Upper lobe of right lung (tissue), 1 donor: Measurements from ENCODE around the gene SLC1A5. TPM values are rescaled to one million over a fixed set of nuclear protein-coding genes. Genes with fewer than 3 reads are reported as not detected.

ENCODE experiments used
- ATAC-seq: fragments of 200-7000 bp; cut with Tn5 transposase; one replicate; pipeline ENCODE4 v1.9.1; 2020; ENCODE audit warnings: mild to moderate bottlenecking, moderate library complexity
- DNase-seq: peaks from one replicate; pipeline ENCODE4 v3.0.0-alpha.2; 2020
- H3K27ac ChIP-seq: fragments of 200-600 bp; one replicate; pipeline ENCODE4 v1.8.0; 2022
- H3K27me3 ChIP-seq: fragments of 200-600 bp; one replicate; pipeline ENCODE4 v1.8.0; 2022; ENCODE audit warnings: mild to moderate bottlenecking
- H3K36me3 ChIP-seq: fragments of 200-600 bp; one replicate; pipeline ENCODE4 v1.8.0; 2022
- H3K4me1 ChIP-seq: fragments of 200-600 bp; one replicate; pipeline ENCODE4 v1.8.0; 2022
- H3K4me3 ChIP-seq: fragments of 200-600 bp; one replicate; pipeline ENCODE4 v1.8.0; 2022; ENCODE audit warnings: mild to moderate bottlenecking
- H3K9me3 ChIP-seq: fragments of 200-600 bp; one replicate; pipeline ENCODE4 v1.8.0; 2022
- intact Hi-C: fragments of 100-400 bp; cut with DNase I; formaldehyde crosslinking; loops from one replicate; pipeline ENCODE4 v1.11.0; 2022
- total RNA-seq: library from RNA; stranded (reverse); fragmentation: NEBNext Ultra II Directional; extraction: Animal tissue kit (Norgen Biotek cat#: 25700); gene quantifications from one replicate; pipeline ENCODE4 v1.2.1, GENCODE V29; 2021
- TF ChIP-seq, protein P1 (sequence below): fragments of 200-600 bp; IDR thresholded peaks from one replicate; pipeline ENCODE4 v1.8.0; 2022; ENCODE audit warnings: antibody characterized with exemption
- donor health status: DM: no; HTN: yes; CAD: no; lungs with severe emphysema.

Gene SLC1A5
- total RNA-seq, 1 donor from 2014 or later = 133 TPM

DNA sequence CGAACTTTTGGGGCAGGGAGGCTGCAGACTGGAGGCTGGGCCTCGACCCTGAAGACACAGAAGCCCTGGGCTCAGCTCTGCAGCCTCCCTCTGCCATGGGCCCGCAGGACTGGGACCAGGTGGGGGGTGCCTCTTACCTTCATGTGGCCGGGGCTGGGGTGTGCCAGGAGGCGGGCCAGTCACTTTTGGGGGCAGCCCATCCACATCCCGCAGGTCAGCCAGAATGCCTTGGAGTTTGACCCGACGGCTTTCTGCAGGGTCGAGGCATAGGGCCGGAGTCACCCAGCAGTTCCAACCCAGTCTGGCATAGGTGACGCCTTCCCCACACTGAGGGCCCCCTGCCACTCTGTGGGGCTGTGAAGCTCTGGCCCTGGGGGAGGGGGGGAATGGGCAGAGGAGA lies 60.6 kb downstream of the SLC1A5 start:
- TF ChIP-seq, protein P1, sequence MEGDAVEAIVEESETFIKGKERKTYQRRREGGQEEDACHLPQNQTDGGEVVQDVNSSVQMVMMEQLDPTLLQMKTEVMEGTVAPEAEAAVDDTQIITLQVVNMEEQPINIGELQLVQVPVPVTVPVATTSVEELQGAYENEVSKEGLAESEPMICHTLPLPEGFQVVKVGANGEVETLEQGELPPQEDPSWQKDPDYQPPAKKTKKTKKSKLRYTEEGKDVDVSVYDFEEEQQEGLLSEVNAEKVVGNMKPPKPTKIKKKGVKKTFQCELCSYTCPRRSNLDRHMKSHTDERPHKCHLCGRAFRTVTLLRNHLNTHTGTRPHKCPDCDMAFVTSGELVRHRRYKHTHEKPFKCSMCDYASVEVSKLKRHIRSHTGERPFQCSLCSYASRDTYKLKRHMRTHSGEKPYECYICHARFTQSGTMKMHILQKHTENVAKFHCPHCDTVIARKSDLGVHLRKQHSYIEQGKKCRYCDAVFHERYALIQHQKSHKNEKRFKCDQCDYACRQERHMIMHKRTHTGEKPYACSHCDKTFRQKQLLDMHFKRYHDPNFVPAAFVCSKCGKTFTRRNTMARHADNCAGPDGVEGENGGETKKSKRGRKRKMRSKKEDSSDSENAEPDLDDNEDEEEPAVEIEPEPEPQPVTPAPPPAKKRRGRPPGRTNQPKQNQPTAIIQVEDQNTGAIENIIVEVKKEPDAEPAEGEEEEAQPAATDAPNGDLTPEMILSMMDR = no peak
- Histone ChIP-seq H3K4me1 (peaks cover 29% of the 10 kb centered on the region), H3K9me3 (no peaks in the 10 kb centered on the region), H3K27ac (peak overlapping the region; percentile 42), H3K36me3 (peaks cover 86% of the 10 kb centered on the region), H3K4me3 (no peak overlapping the region), H3K27me3 (no peaks in the 10 kb centered on the region)
- ATAC-seq (no peak), DNase-seq (no peak)
- intact Hi-C loops = no loop called here

DNA sequence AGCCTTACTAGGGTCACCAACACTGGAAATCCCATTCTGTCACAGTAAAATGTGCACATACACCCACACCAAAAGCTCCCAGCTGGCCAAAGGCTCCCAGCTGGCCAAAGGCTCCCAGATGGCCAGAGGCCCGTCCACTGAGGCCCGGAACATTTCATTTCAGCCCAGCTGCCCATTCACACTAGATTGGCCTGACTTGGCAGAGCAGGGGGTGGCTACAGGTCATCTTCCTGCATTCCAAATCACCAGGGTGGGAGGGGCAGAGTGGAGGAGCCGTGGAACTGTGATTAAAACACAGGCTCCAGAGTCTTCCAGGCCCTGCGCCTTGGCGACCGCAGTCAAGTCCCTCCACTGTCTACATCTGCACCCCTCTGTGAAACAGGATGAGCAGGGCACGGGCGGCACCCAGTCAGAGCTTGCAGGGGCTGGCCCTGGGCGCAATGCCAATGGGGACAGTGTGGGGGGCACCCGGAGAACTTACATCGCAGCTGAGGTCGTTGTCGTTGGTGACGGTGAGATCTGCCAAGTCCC lies 61.4 kb downstream of the SLC1A5 start:
- H3K36me3 ChIP-seq = peaks cover 86% of the 10 kb centered on the region

GRCh38 chr19:46726551-46726950 lies 61.8 kb downstream of the SLC1A5 start:
- DNase-seq (peak; percentile 48), ATAC-seq (no peak)
- intact Hi-C loops = no loop called here
- Histone ChIP-seq H3K27me3 (no peaks in the 10 kb centered on the region), H3K27ac (no peak overlapping the region), H3K9me3 (no peaks in the 10 kb centered on the region), H3K4me1 (peaks cover 28% of the 10 kb centered on the region), H3K4me3 (no peak overlapping the region), H3K36me3 (peaks cover 90% of the 10 kb centered on the region)
- TF ChIP-seq, protein P1 = no peak

More for the DNA sequence above, 61.4 kb downstream of the SLC1A5 start:
- ATAC-seq (no peak), DNase-seq (peak; percentile 64)
- H3K4me1 ChIP-seq = peaks cover 28% of the 10 kb centered on the region
- H3K27ac ChIP-seq = no peak overlapping the region
- TF ChIP-seq, protein P1 = no peak
- H3K9me3 ChIP-seq = no peaks in the 10 kb centered on the region
- H3K4me3 ChIP-seq = no peak overlapping the region
- H3K27me3 ChIP-seq = no peaks in the 10 kb centered on the region
- intact Hi-C loops = no loop called here

DNA sequence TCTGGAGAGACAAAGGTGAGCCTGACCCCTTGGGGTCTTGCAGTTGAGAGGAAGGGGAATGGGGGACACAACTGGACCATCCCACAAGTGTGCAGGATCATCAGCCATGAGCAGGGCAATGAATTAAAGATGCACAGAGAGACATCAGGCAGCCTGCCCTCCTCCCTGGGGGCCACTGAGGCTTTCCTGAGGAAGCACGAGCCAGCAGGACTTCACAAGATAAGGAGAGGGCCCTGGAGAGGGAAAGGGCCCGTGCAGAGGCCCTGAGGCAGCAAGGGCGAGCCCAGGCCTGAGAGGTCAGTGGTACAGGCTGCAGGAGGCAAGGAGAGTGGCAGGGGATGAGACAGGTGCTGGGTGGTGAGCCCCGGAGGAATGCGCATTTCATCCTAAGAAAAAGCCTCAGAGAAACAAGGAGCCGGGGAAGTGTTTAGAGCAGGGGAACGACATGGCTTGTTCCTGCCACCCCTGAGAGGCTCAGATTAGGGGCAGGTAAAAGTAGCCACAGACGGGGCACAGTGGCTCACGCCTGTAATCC lies 62.5 kb downstream of the SLC1A5 start:
- ATAC-seq (no peak), DNase-seq (no peak)
- no peak overlapping the region for H3K27ac ChIP-seq
- intact Hi-C loops = no loop called here
- no peaks in the 10 kb centered on the region for H3K9me3 ChIP-seq
- no peaks in the 10 kb centered on the region for H3K27me3 ChIP-seq
- no peak overlapping the region for H3K4me3 ChIP-seq
- peaks cover 28% of the 10 kb centered on the region for H3K4me1 ChIP-seq
- peaks cover 96% of the 10 kb centered on the region for H3K36me3 ChIP-seq
- TF ChIP-seq, protein P1 = no peak

- Histone ChIP-seq H3K4me1 (peaks cover 28% of the 10 kb centered on the region), H3K27me3 (no peaks in the 10 kb centered on the region), H3K27ac (no peak overlapping the region), H3K4me3 (no peak overlapping the region), H3K36me3 (peaks cover 98% of the 10 kb centered on the region), H3K9me3 (no peaks in the 10 kb centered on the region)
- TF ChIP-seq, protein P1 = no peak
- peak; percentile 52 for DNase-seq
- no peak for ATAC-seq
- intact Hi-C loops = no loop called here
Observed at GRCh38 chr19:46725036-46725820, 63.2 kb downstream of the SLC1A5 start.

Other genes starting within 250 kb of the SLC1A5 start
- 142 TPM for gene CALM3, start 187.3 kb downstream of the SLC1A5 start, total RNA-seq
- 12.6 TPM for gene PTGIR, start 163.5 kb downstream of the SLC1A5 start, total RNA-seq
- gene GNG8, start 152.4 kb downstream of the SLC1A5 start, total RNA-seq = not detected
- gene DACT3, start 127.4 kb downstream of the SLC1A5 start, total RNA-seq = 10.0 TPM
- 58.9 TPM for gene PRKD2, start 71.5 kb downstream of the SLC1A5 start, total RNA-seq
- 14.2 TPM for gene FKRP, start 42.5 kb downstream of the SLC1A5 start, total RNA-seq
- gene STRN4, start 42.1 kb downstream of the SLC1A5 start, total RNA-seq = 68.5 TPM
- gene AP2S1, start 62.3 kb upstream of the SLC1A5 start, total RNA-seq = 101 TPM
- gene ARHGAP35, start 72.4 kb upstream of the SLC1A5 start, total RNA-seq = 63.8 TPM
- gene NPAS1, start 231.2 kb upstream of the SLC1A5 start, total RNA-seq = 1.3 TPM